ENCODE measurements around the gene KCNH8.

DNA sequence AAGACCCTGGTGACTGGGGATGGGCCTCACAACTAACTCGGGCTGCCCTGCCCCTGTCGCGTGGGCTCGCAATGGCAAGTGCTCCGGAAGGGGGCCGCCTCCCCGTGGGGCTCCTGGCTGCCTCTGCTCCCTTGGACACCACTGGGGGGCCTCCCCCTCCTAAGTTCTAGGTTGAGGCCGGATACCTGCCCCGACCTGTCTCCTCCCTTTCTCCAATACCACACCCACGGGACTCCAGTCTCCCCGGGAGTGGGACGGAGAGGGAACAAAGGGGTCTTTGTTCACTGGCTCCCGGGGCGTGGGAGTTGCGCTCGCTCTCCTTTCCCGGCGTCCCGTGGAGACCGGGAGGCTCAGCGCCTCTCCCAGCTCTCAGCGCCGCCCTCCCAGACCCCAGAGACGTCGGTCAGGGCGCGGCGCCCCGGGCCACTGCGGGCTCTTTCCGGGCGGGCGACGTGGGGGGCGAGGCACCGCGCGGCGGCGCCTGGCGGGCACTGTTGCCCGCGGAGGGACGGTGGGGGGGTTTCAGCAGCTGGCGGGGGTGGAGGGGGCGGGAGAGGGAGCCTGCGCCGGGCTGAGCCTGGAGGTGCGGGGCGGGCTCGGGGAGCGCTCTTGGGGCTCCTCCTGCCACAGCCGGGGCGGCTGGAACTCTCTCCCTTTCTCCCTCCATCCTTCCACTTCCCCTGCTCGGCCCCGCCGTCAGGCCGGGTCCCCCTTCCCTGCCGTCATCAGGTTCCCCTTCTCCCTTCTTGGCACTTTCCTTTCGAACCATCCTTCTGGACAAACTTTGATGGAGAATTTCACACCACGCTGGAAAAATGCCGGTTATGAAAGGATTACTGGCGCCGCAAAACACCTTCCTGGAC is at the start of gene KCNH8:
- TF ChIP-seq CHD1 (IDR thresholded peaks at IDR 0.05; ENCODE audit: low read depth, low read length) (no peak), RAD21 (IDR thresholded peaks at IDR 0.05; ENCODE audit: low read length) (no peak)
